HepG2 (cell line): ENCODE data around the gene MRPL38. TPM values are rescaled to one million over a fixed set of nuclear protein-coding genes. Genes with fewer than 3 reads are reported as not detected.
A peak's percentile ranks its signal among the peaks of the same experiment; 100 is the strongest.

ENCODE experiments used
- HNRNPLL ChIP-seq: fragments of 200-400 bp; formaldehyde crosslinking; IDR thresholded peaks from 2 replicates; pipeline ENCODE4 v1.6.1; 2017; ENCODE audit warnings: mild to moderate bottlenecking, low read depth, low read length; ENCODE audit not compliant: poor library complexity, severe bottlenecking
- HOXD1 ChIP-seq: sonication (generic); formaldehyde crosslinking; IDR thresholded peaks from 2 replicates; pipeline ENCODE4 v1.5.0; 2020; ENCODE audit warnings: missing genetic modification reagents
- NONO ChIP-seq, 2 experiments: fragments of 450-650 bp in 1 of 2; sonication (generic) in 1 of 2; formaldehyde crosslinking in 1 of 2; IDR thresholded peaks in 1 of 2; conservative IDR thresholded peaks in 1 of 2; 2 replicates each; pipeline versions ENCODE4 v1.6.1 to v1.8.0; 2017 to 2022; ENCODE audit warnings: mild to moderate bottlenecking in 1 of 2, missing genetic modification reagents in 1 of 2, moderate library complexity in 1 of 2
- TBX2 ChIP-seq: sonication (generic); formaldehyde crosslinking; IDR thresholded peaks from 2 replicates; pipeline ENCODE4 v1.5.0; 2020; ENCODE audit warnings: missing genetic modification reagents, mild to moderate bottlenecking, borderline replicate concordance
- YY1 ChIP-seq: IDR thresholded peaks from 2 replicates; pipeline ENCODE4 v1.6.1; 2011; ENCODE audit warnings: low read length, low read depth, moderate library complexity, mild to moderate bottlenecking; ENCODE audit not compliant: insufficient read depth, insufficient replicate concordance
- ZKSCAN8 ChIP-seq: IDR thresholded peaks from 2 replicates; pipeline ENCODE4 v1.6.1; 2016; ENCODE audit warnings: borderline replicate concordance, missing genetic modification reagents, missing compliant biosample characterization
- ZNF143 ChIP-seq: sonication (generic); formaldehyde crosslinking; IDR thresholded peaks from 2 replicates; pipeline ENCODE4 v1.4.0; 2020; ENCODE audit warnings: missing genetic modification reagents
- ZNF230 ChIP-seq: sonication (generic); formaldehyde crosslinking; IDR thresholded peaks from 2 replicates; pipeline ENCODE4 v1.4.0; 2020; ENCODE audit warnings: mild to moderate bottlenecking, missing genetic modification reagents
- ZNF317 ChIP-seq: sonication (generic); formaldehyde crosslinking; IDR thresholded peaks from 2 replicates; pipeline ENCODE4 v1.5.0; 2020; ENCODE audit warnings: mild to moderate bottlenecking, missing genetic modification reagents
- ZNF468 ChIP-seq: sonication (generic); formaldehyde crosslinking; IDR thresholded peaks from 2 replicates; pipeline ENCODE4 v1.8.0; 2022; ENCODE audit warnings: mild to moderate bottlenecking, moderate library complexity, missing genetic modification reagents
- ZNF558 ChIP-seq: sonication (generic); formaldehyde crosslinking; IDR thresholded peaks from 2 replicates; pipeline ENCODE4 v1.9.0; 2022; ENCODE audit warnings: mild to moderate bottlenecking, missing genetic modification reagents, borderline replicate concordance
- ZNF672 ChIP-seq: sonication (generic); formaldehyde crosslinking; IDR thresholded peaks from 2 replicates; pipeline ENCODE4 v1.8.1; 2022; ENCODE audit warnings: missing genetic modification reagents
- ZSCAN31 ChIP-seq: sonication (generic); formaldehyde crosslinking; IDR thresholded peaks from 2 replicates; pipeline ENCODE4 v1.5.0; 2020; ENCODE audit warnings: low read depth, mild to moderate bottlenecking, missing genetic modification reagents
- polyA plus RNA-seq, 8 experiments: library from polyadenylated mRNA; depleted of rRNA in 3 of 8; stranded (reverse) in 7 of 8; unstranded in 1 of 8; fragments of >200 nt; fragmentation: Illumina TruSeq in 4 of 8; extraction: Trizol in 4 of 8; gene quantifications; 2 replicates each; pipeline versions ENCODE4 v1.2.1 to v1.2.3, GENCODE V29; 2011 to 2016; ENCODE audit warnings: low read depth in 4 of 8, missing spikeins in 1 of 8, mixed read lengths in 1 of 8; ENCODE audit not compliant: insufficient read depth in 1 of 8
- total RNA-seq, 5 experiments: library from RNA; depleted of rRNA; stranded (reverse); fragments of >200 nt; fragmentation: Illumina TruSeq; extraction: Trizol; gene quantifications; 2 replicates each; pipeline ENCODE4 v1.2.3, GENCODE V29; 2016; ENCODE audit warnings: low read depth in 1 of 5
- TF ChIP-seq, protein P1 (sequence below): sonication (generic); formaldehyde crosslinking; IDR thresholded peaks from 2 replicates; pipeline ENCODE4 v1.4.0; 2020; ENCODE audit warnings: mild to moderate bottlenecking, missing genetic modification reagents
- TF ChIP-seq, protein P2 (sequence below): sonication (generic); formaldehyde crosslinking; IDR thresholded peaks from 2 replicates; pipeline ENCODE4 v1.4.0; 2020; ENCODE audit warnings: missing genetic modification reagents, mild to moderate bottlenecking, borderline replicate concordance
- TF ChIP-seq, protein P3 (sequence below): sonication (generic); formaldehyde crosslinking; IDR thresholded peaks from 2 replicates; pipeline ENCODE4 v1.4.0; 2020; ENCODE audit warnings: low read depth, mild to moderate bottlenecking, missing genetic modification reagents
- TF ChIP-seq, protein P4 (sequence below): sonication (generic); formaldehyde crosslinking; IDR thresholded peaks from 2 replicates; pipeline ENCODE4 v1.4.0; 2020; ENCODE audit warnings: missing genetic modification reagents

The MRPL38 gene
- total and polyA plus RNA-seq, 2 of the 13 experiments (the other 11 are each of a cell fraction or from before 2014, with no cell fraction given) = 83.7 to 125 TPM

DNA sequence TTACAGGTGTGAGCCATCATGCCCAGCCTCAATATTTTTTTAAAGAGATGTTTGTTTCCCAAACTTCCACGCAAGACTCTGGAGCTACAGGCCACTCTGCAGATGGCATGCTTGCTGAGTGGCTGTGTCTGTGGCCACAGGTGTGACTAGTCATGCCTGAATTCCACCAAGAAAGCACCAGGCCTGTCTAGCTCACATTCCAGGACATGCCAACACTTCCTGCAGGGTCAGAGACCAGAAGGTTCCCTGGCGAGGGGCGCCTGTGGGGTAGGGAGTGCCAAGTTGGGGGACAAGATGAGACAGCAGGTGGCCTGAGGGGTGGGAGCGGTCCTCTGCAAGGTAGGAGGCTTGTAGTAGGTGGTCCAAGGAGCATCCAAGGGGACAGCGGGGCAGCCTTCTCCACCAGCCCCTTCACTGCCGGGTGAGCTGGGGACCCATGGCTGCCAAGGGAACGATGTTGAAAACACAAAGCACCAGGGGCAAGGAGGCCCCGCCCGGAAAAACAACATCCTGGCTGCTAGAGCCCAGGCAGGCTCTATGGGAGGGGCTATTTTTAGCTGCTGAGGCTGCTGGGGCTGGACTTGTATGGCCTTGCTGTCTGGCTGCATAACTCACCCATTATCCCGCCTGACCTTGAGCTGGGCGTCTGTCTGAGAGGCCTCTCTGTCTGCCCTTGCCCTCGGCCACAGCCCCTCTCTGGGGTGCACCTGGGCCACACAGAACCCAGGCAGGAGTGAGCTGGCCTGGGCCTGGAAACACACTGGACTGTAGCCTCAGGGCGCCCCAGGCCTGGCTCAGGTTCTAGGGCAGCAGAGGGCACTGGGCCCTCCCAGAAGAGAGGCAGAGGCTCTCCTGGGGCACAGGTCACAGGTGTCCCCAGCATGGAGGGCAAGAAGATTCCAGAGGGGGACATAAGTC, 32.0 kb downstream of the MRPL38 start (continued):
- TF ChIP-seq TBX2 = peak; percentile 98
- TF ChIP-seq, protein P1, sequence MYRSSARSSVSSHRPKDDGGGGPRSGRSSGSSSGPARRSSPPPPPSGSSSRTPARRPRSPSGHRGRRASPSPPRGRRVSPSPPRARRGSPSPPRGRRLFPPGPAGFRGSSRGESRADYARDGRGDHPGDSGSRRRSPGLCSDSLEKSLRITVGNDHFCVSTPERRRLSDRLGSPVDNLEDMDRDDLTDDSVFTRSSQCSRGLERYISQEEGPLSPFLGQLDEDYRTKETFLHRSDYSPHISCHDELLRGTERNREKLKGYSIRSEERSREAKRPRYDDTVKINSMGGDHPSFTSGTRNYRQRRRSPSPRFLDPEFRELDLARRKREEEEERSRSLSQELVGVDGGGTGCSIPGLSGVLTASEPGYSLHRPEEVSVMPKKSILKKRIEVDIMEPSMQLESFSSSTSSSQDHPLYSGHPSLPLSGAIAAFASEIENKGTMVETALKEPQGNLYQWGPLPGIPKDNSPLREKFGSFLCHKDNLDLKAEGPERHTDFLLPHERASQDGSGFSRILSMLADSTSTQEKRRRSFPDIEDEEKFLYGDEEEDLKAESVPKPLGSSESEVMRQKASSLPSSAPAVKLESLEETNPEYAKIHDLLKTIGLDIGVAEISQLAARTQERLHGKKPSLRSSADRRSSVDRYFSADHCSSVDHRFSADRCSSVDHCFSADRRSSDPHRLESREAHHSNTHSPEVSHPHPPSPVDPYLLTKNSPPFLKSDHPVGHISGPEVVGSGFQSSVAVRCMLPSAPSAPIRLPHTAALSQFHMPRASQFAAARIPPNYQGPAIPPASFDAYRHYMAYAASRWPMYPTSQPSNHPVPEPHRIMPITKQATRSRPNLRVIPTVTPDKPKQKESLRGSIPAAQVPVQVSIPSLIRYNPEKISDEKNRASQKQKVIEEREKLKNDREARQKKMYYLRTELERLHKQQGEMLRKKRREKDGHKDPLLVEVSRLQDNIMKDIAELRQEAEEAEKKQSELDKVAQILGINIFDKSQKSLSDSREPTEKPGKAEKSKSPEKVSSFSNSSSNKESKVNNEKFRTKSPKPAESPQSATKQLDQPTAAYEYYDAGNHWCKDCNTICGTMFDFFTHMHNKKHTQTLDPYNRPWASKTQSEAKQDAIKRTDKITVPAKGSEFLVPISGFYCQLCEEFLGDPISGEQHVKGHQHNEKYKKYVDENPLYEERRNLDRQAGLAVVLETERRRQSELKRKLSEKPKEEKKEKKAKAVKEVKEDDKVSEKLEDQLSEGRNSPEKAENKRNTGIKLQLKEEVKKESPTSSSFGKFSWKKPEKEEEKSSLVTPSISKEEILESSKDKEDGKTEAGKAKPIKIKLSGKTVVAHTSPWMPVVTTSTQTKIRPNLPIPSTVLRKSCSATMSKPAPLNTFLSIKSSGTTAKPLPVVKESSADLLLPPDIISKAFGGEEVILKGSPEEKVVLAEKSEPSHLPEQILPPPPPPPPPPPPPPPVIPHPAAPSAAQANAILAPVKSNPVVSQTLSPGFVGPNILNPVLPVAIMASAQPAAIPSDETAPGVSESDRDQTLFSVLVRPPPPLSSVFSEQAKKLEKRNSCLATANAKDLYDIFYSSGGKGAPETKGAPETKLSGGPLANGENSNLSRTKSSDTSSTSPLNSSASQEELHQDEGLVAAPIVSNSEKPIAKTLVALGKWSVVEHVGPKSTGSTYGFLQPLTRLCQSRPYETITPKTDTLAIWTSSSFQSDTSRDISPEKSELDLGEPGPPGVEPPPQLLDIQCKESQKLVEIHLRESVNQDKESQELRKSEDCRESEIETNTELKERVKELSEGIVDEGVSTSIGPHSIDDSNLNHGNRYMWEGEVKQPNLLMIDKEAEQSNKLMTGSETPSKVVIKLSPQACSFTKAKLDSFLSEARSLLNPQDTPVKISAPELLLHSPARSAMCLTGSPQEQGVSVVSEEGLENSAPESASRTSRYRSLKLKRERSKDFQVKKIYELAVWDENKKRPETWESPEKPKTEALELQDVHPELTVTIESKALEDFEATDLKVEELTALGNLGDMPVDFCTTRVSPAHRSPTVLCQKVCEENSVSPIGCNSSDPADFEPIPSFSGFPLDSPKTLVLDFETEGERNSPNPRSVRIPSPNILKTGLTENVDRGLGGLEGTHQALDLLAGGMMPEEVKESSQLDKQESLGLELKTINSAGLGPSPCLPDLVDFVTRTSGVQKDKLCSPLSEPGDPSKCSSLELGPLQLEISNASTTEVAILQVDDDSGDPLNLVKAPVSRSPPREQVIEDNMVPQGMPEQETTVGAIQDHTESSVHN (CRISPR knock-in tag) = 0 out of 2 replicates have a peak, but pooled peaks have one; percentile 63
- peak; percentile 85; the same call in 1 of the 2 replicates for TF ChIP-seq ZKSCAN8 (CRISPR knock-in tag)
- peak; percentile 69 for TF ChIP-seq HNRNPLL
- peak; percentile 78 for TF ChIP-seq ZNF143 (CRISPR knock-in tag)
- TF ChIP-seq HOXD1 (CRISPR knock-in tag) = peak; percentile 90
- no peak for TF ChIP-seq ZNF468
- TF ChIP-seq, protein P2, sequence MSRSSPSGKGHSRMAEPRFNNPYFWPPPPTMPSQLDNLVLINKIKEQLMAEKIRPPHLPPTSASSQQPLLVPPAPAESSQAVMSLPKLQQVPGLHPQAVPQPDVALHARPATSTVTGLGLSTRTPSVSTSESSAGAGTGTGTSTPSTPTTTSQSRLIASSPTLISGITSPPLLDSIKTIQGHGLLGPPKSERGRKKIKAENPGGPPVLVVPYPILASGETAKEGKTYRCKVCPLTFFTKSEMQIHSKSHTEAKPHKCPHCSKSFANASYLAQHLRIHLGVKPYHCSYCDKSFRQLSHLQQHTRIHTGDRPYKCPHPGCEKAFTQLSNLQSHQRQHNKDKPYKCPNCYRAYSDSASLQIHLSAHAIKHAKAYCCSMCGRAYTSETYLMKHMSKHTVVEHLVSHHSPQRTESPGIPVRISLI (CRISPR knock-in tag) = peak; percentile 73; the same call in 1 of the 2 replicates
- TF ChIP-seq, protein P3, sequence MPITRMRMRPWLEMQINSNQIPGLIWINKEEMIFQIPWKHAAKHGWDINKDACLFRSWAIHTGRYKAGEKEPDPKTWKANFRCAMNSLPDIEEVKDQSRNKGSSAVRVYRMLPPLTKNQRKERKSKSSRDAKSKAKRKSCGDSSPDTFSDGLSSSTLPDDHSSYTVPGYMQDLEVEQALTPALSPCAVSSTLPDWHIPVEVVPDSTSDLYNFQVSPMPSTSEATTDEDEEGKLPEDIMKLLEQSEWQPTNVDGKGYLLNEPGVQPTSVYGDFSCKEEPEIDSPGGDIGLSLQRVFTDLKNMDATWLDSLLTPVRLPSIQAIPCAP (CRISPR knock-in tag) = no peak
- TF ChIP-seq ZSCAN31 (CRISPR knock-in tag) = peak; percentile 99
- no peak for TF ChIP-seq NONO (IDR thresholded peaks at IDR 0.05)
- TF ChIP-seq NONO (CRISPR knock-in tag; conservative IDR thresholded peaks at IDR 0.05) = peak; percentile 77
- TF ChIP-seq ZNF317 (CRISPR knock-in tag) = peak; percentile 67; the same call in 1 of the 2 replicates
- no peak for TF ChIP-seq ZNF558
- TF ChIP-seq, protein P4, sequence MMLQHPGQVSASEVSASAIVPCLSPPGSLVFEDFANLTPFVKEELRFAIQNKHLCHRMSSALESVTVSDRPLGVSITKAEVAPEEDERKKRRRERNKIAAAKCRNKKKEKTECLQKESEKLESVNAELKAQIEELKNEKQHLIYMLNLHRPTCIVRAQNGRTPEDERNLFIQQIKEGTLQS (CRISPR knock-in tag) = no peak; the same call in 1 of the 2 replicates
- peak; percentile 68 for TF ChIP-seq YY1
- TF ChIP-seq ZNF230 (CRISPR knock-in tag) = peak; percentile 14; the same call in 1 of the 2 replicates
- no peak for TF ChIP-seq ZNF672 (CRISPR knock-in tag)
